Smooth muscle cell (in vitro differentiated cells): ENCODE data around the gene MAP3K5. TPM values are rescaled to one million over a fixed set of nuclear protein-coding genes. Genes with fewer than 3 reads are reported as not detected.
"Not testable (repeated sequence)": the region's sequence is repeated elsewhere in the genome, so short reads cannot be mapped to it uniquely, and the experiment has no call there.

Experiments used
- DNase-seq: peaks from one replicate; lab custom pipeline; 2025; ENCODE audit not compliant: unreplicated experiment; lab: John Stamatoyannopoulos, UW
- H2AFZ ChIP-seq: fragments of 200-600 bp; sonication (generic); 2 replicates; pipeline ENCODE4 v1.6.0; 2016; ENCODE audit warnings: antibody characterized with exemption, low read depth, mild to moderate bottlenecking
- H3F3A ChIP-seq: fragments of 200-600 bp; sonication (generic); 2 replicates; pipeline ENCODE4 v1.6.0; 2017; ENCODE audit warnings: antibody characterized with exemption, low read depth
- H3K27ac ChIP-seq: fragments of 200-600 bp; sonication (generic); 2 replicates; pipeline ENCODE4 v1.5.1; 2016; ENCODE audit warnings: low read depth, mild to moderate bottlenecking
- H3K27me3 ChIP-seq: fragments of 200-600 bp; sonication (generic); 2 replicates; pipeline ENCODE4 v1.6.1; 2016; ENCODE audit warnings: low read depth, mild to moderate bottlenecking
- H3K36me3 ChIP-seq: fragments of 200-600 bp; sonication (generic); 2 replicates; pipeline ENCODE4 v1.5.1; 2016; ENCODE audit warnings: low read depth
- H3K4me1 ChIP-seq: fragments of 200-600 bp; sonication (generic); 2 replicates; pipeline ENCODE4 v1.5.1; 2016; ENCODE audit warnings: low read depth
- H3K4me2 ChIP-seq: fragments of 200-600 bp; sonication (generic); 2 replicates; pipeline ENCODE4 v1.6.0; 2016; ENCODE audit warnings: mild to moderate bottlenecking
- H3K4me3 ChIP-seq: fragments of 200-600 bp; sonication (generic); 2 replicates; pipeline ENCODE4 v1.5.1; 2016; ENCODE audit warnings: mild to moderate bottlenecking
- H3K79me2 ChIP-seq: fragments of 200-600 bp; sonication (generic); 2 replicates; pipeline ENCODE4 v1.6.0; 2016; ENCODE audit warnings: low read depth, mild to moderate bottlenecking
- H3K9ac ChIP-seq: fragments of 200-600 bp; sonication (generic); 2 replicates; pipeline ENCODE4 v1.6.0; 2016; ENCODE audit warnings: low read depth
- H3K9me3 ChIP-seq: fragments of 200-600 bp; sonication (generic); replicated peaks from 2 replicates; pipeline ENCODE4 v1.5.1; 2016; ENCODE audit warnings: low read depth
- H4K20me1 ChIP-seq: fragments of 200-600 bp; sonication (generic); 2 replicates; pipeline ENCODE4 v1.6.0; 2016; ENCODE audit warnings: low read depth
- CTCF ChIP-seq: fragments of 200-600 bp; sonication (generic); IDR thresholded peaks from 2 replicates; pipeline ENCODE4 v1.5.1; 2017; ENCODE audit warnings: borderline replicate concordance, mild to moderate bottlenecking, antibody characterized with exemption; ENCODE audit not compliant: insufficient read depth, poor library complexity, severe bottlenecking
- WGBS: methylation state at CpG from one replicate; pipeline ENCODE4 v1.1.7; 2016; ENCODE audit warnings: low lambda C conversion rate; 5-methylcytosine and 5-hydroxymethylcytosine counted together
- polyA plus RNA-seq: library from polyadenylated mRNA; unstranded; fragments of >200 nt; fragmentation: Nextera tagmentation; extraction: Ambion mirVana; gene quantifications from 2 replicates; pipeline ENCODE4 v1.2.1, GENCODE V29; 2016
- total RNA-seq: library from RNA; depleted of rRNA; stranded (reverse); fragments of >200 nt; gene quantifications from 2 replicates; pipeline ENCODE4 v1.2.3, GENCODE V29; 2014

MAP3K5 gene
- total and polyA plus RNA-seq, 2 experiments from 2014 or later, result 0.93 to 2.1 TPM

GRCh38 chr6:136716917-136717715 lies 75.2 kb downstream of the MAP3K5 start:
- Histone ChIP-seq H3K27me3 (no peaks in the 10 kb centered on the region), H2AFZ (no peak overlapping the region), H3K36me3 (no peaks in the 10 kb centered on the region), H3K4me1 (no peaks in the 10 kb centered on the region), H3K4me2 (no peak overlapping the region), H3K27ac (no peak overlapping the region), H3F3A (no peaks in the 10 kb centered on the region), H3K4me3 (no peak overlapping the region), H4K20me1 (no peaks in the 10 kb centered on the region), H3K9me3 (no peaks in the 10 kb centered on the region), H3K9ac (no peak overlapping the region), H3K79me2 (no peaks in the 10 kb centered on the region)
- 87% methylated on average over 4 of the region's 4 CpGs for WGBS
- no peak for DNase-seq
- TF ChIP-seq CTCF, result no peak

- whole genome bisulfite sequencing, result 84% methylated on average over 4 of the region's 4 CpGs
Observed at GRCh38 chr6:136712642-136713041, 79.6 kb downstream of the MAP3K5 start.

GRCh38 chr6:136711644-136712043 lies 80.6 kb downstream of the MAP3K5 start:
- H3K4me3 ChIP-seq, result no peak overlapping the region
- no peak for DNase-seq
- no peaks in the 10 kb centered on the region for H3F3A ChIP-seq
- no peaks in the 10 kb centered on the region for H3K4me1 ChIP-seq
- no peaks in the 10 kb centered on the region for H3K9me3 ChIP-seq
- no peak for TF ChIP-seq CTCF
- H4K20me1 ChIP-seq, result no peaks in the 10 kb centered on the region
- 87% methylated on average over 2 of the region's 2 CpGs for WGBS
- H3K4me2 ChIP-seq, result no peak overlapping the region
- H3K27ac ChIP-seq, result no peak overlapping the region
- no peak overlapping the region for H2AFZ ChIP-seq
- H3K9ac ChIP-seq, result no peak overlapping the region
- no peaks in the 10 kb centered on the region for H3K79me2 ChIP-seq
- H3K36me3 ChIP-seq, result no peaks in the 10 kb centered on the region
- H3K27me3 ChIP-seq, result peaks cover 10% of the 10 kb centered on the region

More at GRCh38 chr6:136712642-136713041, 79.6 kb downstream of the MAP3K5 start:
- H3K27me3 ChIP-seq, result peaks cover 10% of the 10 kb centered on the region
- H3K4me2 ChIP-seq, DNase-seq, H3K9ac ChIP-seq, H3K36me3 ChIP-seq, H3K9me3 ChIP-seq, H3F3A ChIP-seq, H3K79me2 ChIP-seq, H2AFZ ChIP-seq, H4K20me1 ChIP-seq, H3K4me1 ChIP-seq, H3K4me3 ChIP-seq, H3K27ac ChIP-seq: not testable (repeated sequence)

GRCh38 chr6:136710877-136711552 lies 81.3 kb downstream of the MAP3K5 start:
- H4K20me1 ChIP-seq, result no peaks in the 10 kb centered on the region

More at GRCh38 chr6:136710877-136711552, 81.3 kb downstream of the MAP3K5 start:
- H3K9ac ChIP-seq, result no peak overlapping the region
- H3K27ac ChIP-seq, result no peak overlapping the region
- no peak for DNase-seq
- H3K4me2 ChIP-seq, result no peak overlapping the region
- H3K27me3 ChIP-seq, result peaks cover 10% of the 10 kb centered on the region
- H3F3A ChIP-seq, result no peaks in the 10 kb centered on the region
- no peaks in the 10 kb centered on the region for H3K4me1 ChIP-seq
- no peak overlapping the region for H2AFZ ChIP-seq
- TF ChIP-seq CTCF, result no peak
- H3K79me2 ChIP-seq, result no peaks in the 10 kb centered on the region
- no peaks in the 10 kb centered on the region for H3K9me3 ChIP-seq
- H3K4me3 ChIP-seq, result no peak overlapping the region
- 79% methylated on average over 7 of the region's 7 CpGs for WGBS
- no peaks in the 10 kb centered on the region for H3K36me3 ChIP-seq
